ENCODE data around the gene VPS8. TPM values are rescaled to one million over a fixed set of nuclear protein-coding genes. Genes with fewer than 3 reads are reported as not detected.

Gene VPS8
- total and polyA plus RNA-seq, 9 of the 15 experiments (the other 6 are each of a cell fraction or from before 2014, with no cell fraction given): 7.2 to 41.0 (median 28.3) TPM

DNA sequence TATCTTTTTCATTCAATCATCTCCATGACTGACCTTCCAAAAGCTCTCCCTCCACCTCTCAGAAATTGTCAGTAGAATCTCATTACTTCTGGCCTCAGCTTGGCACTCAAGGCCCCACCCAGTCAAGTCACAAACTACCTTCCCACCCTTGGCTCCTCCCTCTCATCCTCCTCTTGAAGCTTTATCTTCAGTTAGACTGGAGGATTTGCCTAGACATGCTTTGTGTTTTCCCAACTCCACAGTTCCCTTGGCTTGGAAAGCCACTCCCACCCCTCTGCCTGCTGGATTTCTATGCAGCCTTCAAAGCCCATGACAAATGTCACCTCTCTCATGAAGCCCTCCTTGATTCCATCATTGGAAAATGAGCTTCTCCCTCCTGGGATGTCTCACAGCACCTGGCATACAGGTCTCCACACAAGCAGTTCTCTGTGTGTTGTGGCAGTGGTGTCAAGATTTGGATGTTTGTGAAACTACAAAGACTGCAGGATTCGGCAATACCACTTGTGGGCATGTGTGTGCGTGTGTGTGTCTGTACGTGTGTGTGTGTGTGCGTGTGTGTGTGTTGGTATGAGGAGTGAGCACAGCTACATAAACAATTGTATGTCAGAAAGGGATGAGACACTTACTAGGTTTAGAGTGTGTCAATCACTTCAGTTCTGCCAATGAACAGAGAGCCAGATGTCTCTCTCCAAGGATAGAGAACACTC lies 45.3 kb upstream of the VPS8 start (continued):
- TF ChIP-seq ZNF263 (CRISPR knock-in tag; IDR thresholded peaks at IDR 0.05; ENCODE audit: borderline replicate concordance) (peak; percentile 73), E2F6 (IDR thresholded peaks at IDR 0.05; ENCODE audit: borderline replicate concordance in 1 of 2, extremely low read depth in 1 of 2, insufficient read depth in 1 of 2, insufficient read length in 1 of 2, low read depth in 1 of 2, low read length in 1 of 2, poor library complexity in 1 of 2, severe bottlenecking in 1 of 2) (no peak), GATAD2A (IDR thresholded peaks at IDR 0.05) (0 out of 2 replicates have a peak, but pooled peaks have one; percentile 22), C11orf30 (IDR thresholded peaks at IDR 0.05; ENCODE audit: low read depth) (peak; percentile 94), CBX3 (IDR thresholded peaks at IDR 0.05; ENCODE audit: borderline replicate concordance in 1 of 2, low read length in 2 of 2) (peak in 1 of 2 experiments; percentile 36; a peak in 1 of 3 replicates), POLR2AphosphoS5 (IDR thresholded peaks at IDR 0.05; ENCODE audit: control insufficient read depth, insufficient read depth, low read depth, low read length) (no peak), RBM39 (optimal IDR thresholded peaks at IDR 0.05; ENCODE audit: low read depth, low read length) (no peak), ELF4 (CRISPR knock-in tag; IDR thresholded peaks at IDR 0.05) (no peak), ATF1 (CRISPR knock-in tag; IDR thresholded peaks at IDR 0.05) (no peak), ATF1 (tag; IDR thresholded peaks at IDR 0.05) (peak; percentile 52), CTCFL (IDR thresholded peaks at IDR 0.05; ENCODE audit: borderline replicate concordance, insufficient read depth, low read depth, low read length, poor library complexity, severe bottlenecking) (no peak)
- TF ChIP-seq, protein P1, sequence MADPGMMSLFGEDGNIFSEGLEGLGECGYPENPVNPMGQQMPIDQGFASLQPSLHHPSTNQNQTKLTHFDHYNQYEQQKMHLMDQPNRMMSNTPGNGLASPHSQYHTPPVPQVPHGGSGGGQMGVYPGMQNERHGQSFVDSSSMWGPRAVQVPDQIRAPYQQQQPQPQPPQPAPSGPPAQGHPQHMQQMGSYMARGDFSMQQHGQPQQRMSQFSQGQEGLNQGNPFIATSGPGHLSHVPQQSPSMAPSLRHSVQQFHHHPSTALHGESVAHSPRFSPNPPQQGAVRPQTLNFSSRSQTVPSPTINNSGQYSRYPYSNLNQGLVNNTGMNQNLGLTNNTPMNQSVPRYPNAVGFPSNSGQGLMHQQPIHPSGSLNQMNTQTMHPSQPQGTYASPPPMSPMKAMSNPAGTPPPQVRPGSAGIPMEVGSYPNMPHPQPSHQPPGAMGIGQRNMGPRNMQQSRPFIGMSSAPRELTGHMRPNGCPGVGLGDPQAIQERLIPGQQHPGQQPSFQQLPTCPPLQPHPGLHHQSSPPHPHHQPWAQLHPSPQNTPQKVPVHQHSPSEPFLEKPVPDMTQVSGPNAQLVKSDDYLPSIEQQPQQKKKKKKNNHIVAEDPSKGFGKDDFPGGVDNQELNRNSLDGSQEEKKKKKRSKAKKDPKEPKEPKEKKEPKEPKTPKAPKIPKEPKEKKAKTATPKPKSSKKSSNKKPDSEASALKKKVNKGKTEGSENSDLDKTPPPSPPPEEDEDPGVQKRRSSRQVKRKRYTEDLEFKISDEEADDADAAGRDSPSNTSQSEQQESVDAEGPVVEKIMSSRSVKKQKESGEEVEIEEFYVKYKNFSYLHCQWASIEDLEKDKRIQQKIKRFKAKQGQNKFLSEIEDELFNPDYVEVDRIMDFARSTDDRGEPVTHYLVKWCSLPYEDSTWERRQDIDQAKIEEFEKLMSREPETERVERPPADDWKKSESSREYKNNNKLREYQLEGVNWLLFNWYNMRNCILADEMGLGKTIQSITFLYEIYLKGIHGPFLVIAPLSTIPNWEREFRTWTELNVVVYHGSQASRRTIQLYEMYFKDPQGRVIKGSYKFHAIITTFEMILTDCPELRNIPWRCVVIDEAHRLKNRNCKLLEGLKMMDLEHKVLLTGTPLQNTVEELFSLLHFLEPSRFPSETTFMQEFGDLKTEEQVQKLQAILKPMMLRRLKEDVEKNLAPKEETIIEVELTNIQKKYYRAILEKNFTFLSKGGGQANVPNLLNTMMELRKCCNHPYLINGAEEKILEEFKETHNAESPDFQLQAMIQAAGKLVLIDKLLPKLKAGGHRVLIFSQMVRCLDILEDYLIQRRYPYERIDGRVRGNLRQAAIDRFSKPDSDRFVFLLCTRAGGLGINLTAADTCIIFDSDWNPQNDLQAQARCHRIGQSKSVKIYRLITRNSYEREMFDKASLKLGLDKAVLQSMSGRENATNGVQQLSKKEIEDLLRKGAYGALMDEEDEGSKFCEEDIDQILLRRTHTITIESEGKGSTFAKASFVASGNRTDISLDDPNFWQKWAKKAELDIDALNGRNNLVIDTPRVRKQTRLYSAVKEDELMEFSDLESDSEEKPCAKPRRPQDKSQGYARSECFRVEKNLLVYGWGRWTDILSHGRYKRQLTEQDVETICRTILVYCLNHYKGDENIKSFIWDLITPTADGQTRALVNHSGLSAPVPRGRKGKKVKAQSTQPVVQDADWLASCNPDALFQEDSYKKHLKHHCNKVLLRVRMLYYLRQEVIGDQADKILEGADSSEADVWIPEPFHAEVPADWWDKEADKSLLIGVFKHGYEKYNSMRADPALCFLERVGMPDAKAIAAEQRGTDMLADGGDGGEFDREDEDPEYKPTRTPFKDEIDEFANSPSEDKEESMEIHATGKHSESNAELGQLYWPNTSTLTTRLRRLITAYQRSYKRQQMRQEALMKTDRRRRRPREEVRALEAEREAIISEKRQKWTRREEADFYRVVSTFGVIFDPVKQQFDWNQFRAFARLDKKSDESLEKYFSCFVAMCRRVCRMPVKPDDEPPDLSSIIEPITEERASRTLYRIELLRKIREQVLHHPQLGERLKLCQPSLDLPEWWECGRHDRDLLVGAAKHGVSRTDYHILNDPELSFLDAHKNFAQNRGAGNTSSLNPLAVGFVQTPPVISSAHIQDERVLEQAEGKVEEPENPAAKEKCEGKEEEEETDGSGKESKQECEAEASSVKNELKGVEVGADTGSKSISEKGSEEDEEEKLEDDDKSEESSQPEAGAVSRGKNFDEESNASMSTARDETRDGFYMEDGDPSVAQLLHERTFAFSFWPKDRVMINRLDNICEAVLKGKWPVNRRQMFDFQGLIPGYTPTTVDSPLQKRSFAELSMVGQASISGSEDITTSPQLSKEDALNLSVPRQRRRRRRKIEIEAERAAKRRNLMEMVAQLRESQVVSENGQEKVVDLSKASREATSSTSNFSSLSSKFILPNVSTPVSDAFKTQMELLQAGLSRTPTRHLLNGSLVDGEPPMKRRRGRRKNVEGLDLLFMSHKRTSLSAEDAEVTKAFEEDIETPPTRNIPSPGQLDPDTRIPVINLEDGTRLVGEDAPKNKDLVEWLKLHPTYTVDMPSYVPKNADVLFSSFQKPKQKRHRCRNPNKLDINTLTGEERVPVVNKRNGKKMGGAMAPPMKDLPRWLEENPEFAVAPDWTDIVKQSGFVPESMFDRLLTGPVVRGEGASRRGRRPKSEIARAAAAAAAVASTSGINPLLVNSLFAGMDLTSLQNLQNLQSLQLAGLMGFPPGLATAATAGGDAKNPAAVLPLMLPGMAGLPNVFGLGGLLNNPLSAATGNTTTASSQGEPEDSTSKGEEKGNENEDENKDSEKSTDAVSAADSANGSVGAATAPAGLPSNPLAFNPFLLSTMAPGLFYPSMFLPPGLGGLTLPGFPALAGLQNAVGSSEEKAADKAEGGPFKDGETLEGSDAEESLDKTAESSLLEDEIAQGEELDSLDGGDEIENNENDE (IDR thresholded peaks at IDR 0.05; ENCODE audit: low read depth, low read length): no peak

Measured in K562 (cell line).